Tibial nerve (tissue), 4 donors: ENCODE results near the gene SLC25A27. TPM values are rescaled to one million over a fixed set of nuclear protein-coding genes. Genes with fewer than 3 reads are reported as not detected.

Experiments
- DNase-seq, 2 donors: peaks; one replicate each; pipeline ENCODE4 v3.0.0-alpha.2; 2019; ENCODE audit warnings: low spot score in 2 of 2
- H3K27ac ChIP-seq, 4 donors: fragments of 200-600 bp; sonication (generic) in 3 of 4; one replicate each; pipeline ENCODE4 v1.5.1; 2017 to 2019; ENCODE audit warnings: mild to moderate bottlenecking in 1 of 4
- H3K27me3 ChIP-seq, 2 donors: fragments of 200-600 bp; sonication (generic) in 1 of 2; one replicate each; pipeline versions ENCODE4 v1.5.1 to v1.6.0; 2017 to 2019
- H3K36me3 ChIP-seq, 3 donors: fragments of 200-600 bp; sonication (generic); one replicate each; pipeline ENCODE4 v1.5.1; 2018 to 2019
- H3K4me1 ChIP-seq, 4 donors: fragments of 200-600 bp; sonication (generic) in 3 of 4; one replicate each; pipeline ENCODE4 v1.5.1; 2017 to 2019
- H3K4me3 ChIP-seq, 4 donors: fragments of 200-600 bp; sonication (generic) in 3 of 4; one replicate each; pipeline ENCODE4 v1.5.1; 2017 to 2019; ENCODE audit warnings: mild to moderate bottlenecking in 1 of 4, moderate library complexity in 1 of 4
- H3K9me3 ChIP-seq, 4 donors: fragments of 200-600 bp; sonication (generic) in 3 of 4; one replicate each; pipeline ENCODE4 v1.5.1; 2017 to 2019
- CTCF ChIP-seq, 5 experiments: fragments of 200-600 bp in 3 of 5; fragments of 450-650 bp in 2 of 5; sonication (generic) in 3 of 5; IDR thresholded peaks; one replicate each; pipeline ENCODE4 v1.5.1; 2016 to 2019; ENCODE audit warnings: antibody characterized with exemption in 5 of 5, mild to moderate bottlenecking in 3 of 5, moderate library complexity in 2 of 5
- EP300 ChIP-seq, 2 donors: sonication (generic); formaldehyde crosslinking; IDR thresholded peaks; one replicate each; pipeline ENCODE4 v1.6.1; 2017; ENCODE audit warnings: antibody characterized with exemption in 2 of 2, mild to moderate bottlenecking in 1 of 2
- POLR2A ChIP-seq, 2 donors: fragments of 450-650 bp; IDR thresholded peaks; one replicate each; pipeline ENCODE4 v1.6.1; 2017; ENCODE audit warnings: antibody characterized with exemption in 2 of 2, mild to moderate bottlenecking in 2 of 2, moderate library complexity in 2 of 2
- WGBS, 2 donors: methylation state at CpG; one replicate each; pipeline ENCODE4 v1.1.5; 2018; 5-methylcytosine and 5-hydroxymethylcytosine counted together
- total RNA-seq, 4 donors: library from RNA; depleted of rRNA; stranded (reverse); fragments of >200 nt; gene quantifications; one replicate each; pipeline ENCODE4 v1.1.0, GENCODE V29; 2016

SLC25A27 gene, protein sequence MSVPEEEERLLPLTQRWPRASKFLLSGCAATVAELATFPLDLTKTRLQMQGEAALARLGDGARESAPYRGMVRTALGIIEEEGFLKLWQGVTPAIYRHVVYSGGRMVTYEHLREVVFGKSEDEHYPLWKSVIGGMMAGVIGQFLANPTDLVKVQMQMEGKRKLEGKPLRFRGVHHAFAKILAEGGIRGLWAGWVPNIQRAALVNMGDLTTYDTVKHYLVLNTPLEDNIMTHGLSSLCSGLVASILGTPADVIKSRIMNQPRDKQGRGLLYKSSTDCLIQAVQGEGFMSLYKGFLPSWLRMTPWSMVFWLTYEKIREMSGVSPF
- total RNA-seq, result 10 to 100 TPM; 42.2 to 57.8 (median 50.8) TPM

DNA sequence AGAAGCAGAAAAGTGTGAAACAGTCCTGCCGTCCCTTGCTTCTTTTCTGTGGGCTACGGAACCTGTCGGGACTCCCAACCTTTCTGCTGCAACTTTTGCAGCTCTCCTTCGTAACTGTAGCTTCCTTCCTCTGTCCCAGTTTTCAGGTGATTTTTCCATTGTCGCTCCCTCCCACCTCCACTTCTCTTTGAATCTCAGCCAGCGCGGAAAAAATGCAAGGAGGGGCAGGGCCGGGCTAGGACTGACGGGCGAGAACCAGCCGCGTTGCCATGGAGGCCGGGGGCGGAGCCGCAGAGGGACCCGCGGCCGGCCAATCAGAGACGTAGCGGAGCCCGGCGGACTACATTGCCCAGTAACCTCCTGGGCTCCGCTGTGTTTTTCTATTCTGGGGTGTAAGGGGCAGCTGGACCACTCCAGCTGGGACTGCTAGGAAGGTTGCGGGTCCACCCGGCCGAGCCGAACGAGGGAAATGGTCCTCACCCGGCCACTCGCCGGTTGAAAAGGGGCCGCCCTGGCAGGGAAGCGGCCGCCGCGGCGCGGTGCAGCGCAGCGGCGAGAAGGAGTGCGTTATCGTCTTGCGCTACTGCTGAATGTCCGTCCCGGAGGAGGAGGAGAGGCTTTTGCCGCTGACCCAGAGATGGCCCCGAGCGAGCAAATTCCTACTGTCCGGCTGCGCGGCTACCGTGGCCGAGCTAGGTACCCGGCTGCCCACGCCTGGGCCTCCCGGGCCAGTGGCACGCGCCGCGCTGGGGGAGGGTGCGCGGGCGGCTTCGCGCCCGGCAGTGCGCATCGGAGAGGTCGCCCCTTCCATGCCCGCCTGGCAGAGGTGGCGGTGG is at the start of gene SLC25A27, which contains the start of gene CYP39A1:
Gene SLC25A27, plus strand, starts transcription at position 373 of the 836 bp plus-strand sequence. Its CDS starts 218 bp downstream, at position 591.
Gene CYP39A1, minus strand, starts transcription at position 216 of the 836 bp plus-strand sequence. CDS start 236 bp downstream, outside the sequence.
- DNase-seq, result peak; percentile 88 to 89
- H3K4me3 ChIP-seq, result peak within 1 kb of the TSS; percentile 71 to 96 (median 78)
- peaks cover 0 to 32% (median 11%) of the 10 kb centered on the region in 4 donors for H3K4me1 ChIP-seq
- 1% methylated on average over 29 to 70 of the region's 72 CpGs for WGBS, 2 donors
- peak in 1 of 5 experiments; percentile 20 for TF ChIP-seq CTCF (IDR thresholded peaks at IDR 0.05)
- TF ChIP-seq EP300 (IDR thresholded peaks at IDR 0.05), result peak; percentile 63 to 80
- TF ChIP-seq POLR2A (IDR thresholded peaks at IDR 0.05), result peak in 1 of 2 donors; percentile 70
- H3K27ac ChIP-seq, result peak within 1 kb of the TSS; percentile 77 to 92 (median 90)
- H3K36me3 ChIP-seq, result peaks cover 0 to 8% (median 0%) of the 10 kb centered on the region in 3 donors
- H3K9me3 ChIP-seq, result no peaks in the 10 kb centered on the region
- H3K27me3 ChIP-seq, result no peaks in the 10 kb centered on the region

DNA sequence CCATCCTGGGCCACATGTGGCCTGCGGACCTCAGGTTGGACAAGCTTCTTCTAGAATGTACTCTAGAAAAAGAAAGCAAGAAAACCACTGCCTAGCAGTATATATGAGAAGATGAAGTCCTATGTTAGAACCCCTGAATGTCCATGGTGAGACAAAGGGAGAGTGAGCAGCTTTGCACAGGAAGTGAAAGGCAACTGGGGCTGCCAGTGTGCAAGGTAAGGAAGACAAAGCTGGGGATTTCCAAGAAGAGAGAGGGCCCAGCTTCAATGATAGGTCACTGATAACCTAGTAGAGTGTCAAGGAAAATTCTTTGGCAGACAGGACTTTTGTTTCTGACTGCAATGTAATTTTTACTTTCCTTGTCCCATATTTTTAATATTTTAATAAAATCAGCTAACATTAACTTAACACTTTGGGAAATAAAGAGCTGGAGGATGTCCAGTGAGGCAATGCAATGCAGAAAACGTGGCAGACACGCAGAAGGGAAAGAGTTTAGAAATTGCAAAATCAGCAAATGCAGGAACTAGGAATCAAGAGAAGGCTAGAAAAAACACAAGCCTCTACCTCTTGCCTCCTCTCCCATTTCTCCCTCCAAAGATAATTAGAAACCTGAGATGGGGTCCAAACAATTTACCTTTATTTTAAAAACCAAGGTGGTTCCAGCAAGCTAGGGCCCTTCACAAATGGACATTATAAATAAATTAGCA is 47.5 kb upstream of the SLC25A27 start:
- no peak overlapping the region for H3K4me3 ChIP-seq
- TF ChIP-seq POLR2A (IDR thresholded peaks at IDR 0.05) (no peak), CTCF (IDR thresholded peaks at IDR 0.05) (no peak), EP300 (IDR thresholded peaks at IDR 0.05) (no peak)
- DNase-seq, result no peak
- no peaks in the 10 kb centered on the region for H3K4me1 ChIP-seq
- WGBS, 2 donors, result 83% methylated on average over 3 of the region's 3 CpGs
- H3K27me3 ChIP-seq, result no peaks in the 10 kb centered on the region
- H3K27ac ChIP-seq, result no peak overlapping the region
- no peaks in the 10 kb centered on the region for H3K9me3 ChIP-seq
- H3K36me3 ChIP-seq, result no peaks in the 10 kb centered on the region

DNA sequence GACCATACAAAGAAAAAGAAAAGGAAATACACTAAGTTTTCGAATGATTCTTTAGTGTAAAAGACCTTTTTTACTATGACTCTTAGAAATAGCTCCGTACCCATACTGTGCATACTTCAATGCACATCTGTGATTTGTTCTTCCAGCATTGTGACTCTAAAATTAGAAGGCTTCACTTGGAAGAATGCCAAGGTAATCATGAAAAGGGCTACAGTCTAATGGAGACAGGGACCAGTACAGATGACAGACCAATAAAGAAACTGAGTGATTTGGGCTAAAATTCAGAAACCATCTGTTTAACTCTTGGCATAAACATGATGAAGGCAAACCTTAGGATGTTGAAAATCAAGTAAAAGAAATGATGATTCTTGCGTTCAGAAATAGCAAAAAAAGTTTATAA is 46.4 kb upstream of the SLC25A27 start:
- WGBS, 2 donors, result 51 to 65% methylated on average over 3 of the region's 3 CpGs
- H3K27ac ChIP-seq, result no peak overlapping the region
- TF ChIP-seq EP300 (IDR thresholded peaks at IDR 0.05), result no peak
- TF ChIP-seq POLR2A (IDR thresholded peaks at IDR 0.05), result no peak
- no peak for TF ChIP-seq CTCF (IDR thresholded peaks at IDR 0.05)
- no peaks in the 10 kb centered on the region for H3K4me1 ChIP-seq
- no peak overlapping the region for H3K4me3 ChIP-seq
- no peak for DNase-seq
- H3K27me3 ChIP-seq, result no peaks in the 10 kb centered on the region
- no peaks in the 10 kb centered on the region for H3K9me3 ChIP-seq
- no peaks in the 10 kb centered on the region for H3K36me3 ChIP-seq

GRCh38 chr6:46610862-46611553 is 41.8 kb upstream of the SLC25A27 start:
- no peak for DNase-seq
- TF ChIP-seq CTCF (IDR thresholded peaks at IDR 0.05), result no peak
- no peak overlapping the region for H3K4me3 ChIP-seq
- H3K9me3 ChIP-seq, result no peaks in the 10 kb centered on the region
- H3K36me3 ChIP-seq, result no peaks in the 10 kb centered on the region
- no peaks in the 10 kb centered on the region for H3K4me1 ChIP-seq
- H3K27me3 ChIP-seq, result no peaks in the 10 kb centered on the region
- H3K27ac ChIP-seq, result no peak overlapping the region
- 81 to 82% methylated on average over 3 of the region's 3 CpGs for WGBS, 2 donors
